OCI-M2 (cell line): ENCODE data around the gene ATP13A2.
"Not testable (repeated sequence)": the region's sequence is repeated elsewhere in the genome, so short reads cannot be mapped to it uniquely, and the experiment has no call there.

ENCODE experiments used
- DNase-seq: peaks from one replicate; lab custom pipeline; 2025; ENCODE audit not compliant: unreplicated experiment; lab: John Stamatoyannopoulos, UW

The ATP13A2 gene

GRCh38 chr1:16979475-16980327, 32.0 kb downstream of the ATP13A2 start:
- no peak for DNase-seq

- no peak for DNase-seq
Measured at GRCh38 chr1:16978567-16979474, 32.9 kb downstream of the ATP13A2 start.

- no peak for DNase-seq
Measured at GRCh38 chr1:16978139-16978538, 33.6 kb downstream of the ATP13A2 start.

GRCh38 chr1:16977377-16977776, 34.4 kb downstream of the ATP13A2 start:
- no peak for DNase-seq

DNA sequence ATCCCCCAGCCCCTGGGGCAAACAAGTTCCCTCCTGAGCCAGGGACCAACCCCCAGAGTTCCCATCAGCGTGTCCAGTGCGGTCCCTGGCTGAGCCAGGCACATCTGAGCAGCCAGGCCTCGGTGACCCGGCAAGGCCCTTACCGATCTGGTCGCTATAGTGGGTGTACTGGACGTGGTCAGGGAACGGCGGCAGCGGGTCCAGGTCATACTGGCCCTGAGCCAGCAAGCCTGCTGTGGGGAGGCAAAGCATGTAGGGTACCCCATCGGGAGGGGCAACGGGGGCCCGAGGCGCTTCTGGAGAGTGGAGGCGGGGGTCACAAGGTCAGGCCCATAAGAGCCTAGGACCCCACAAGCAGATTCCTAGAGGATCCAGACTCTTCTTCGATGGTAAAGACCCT, 34.8 kb downstream of the ATP13A2 start:
- DNase-seq: no peak

DNA sequence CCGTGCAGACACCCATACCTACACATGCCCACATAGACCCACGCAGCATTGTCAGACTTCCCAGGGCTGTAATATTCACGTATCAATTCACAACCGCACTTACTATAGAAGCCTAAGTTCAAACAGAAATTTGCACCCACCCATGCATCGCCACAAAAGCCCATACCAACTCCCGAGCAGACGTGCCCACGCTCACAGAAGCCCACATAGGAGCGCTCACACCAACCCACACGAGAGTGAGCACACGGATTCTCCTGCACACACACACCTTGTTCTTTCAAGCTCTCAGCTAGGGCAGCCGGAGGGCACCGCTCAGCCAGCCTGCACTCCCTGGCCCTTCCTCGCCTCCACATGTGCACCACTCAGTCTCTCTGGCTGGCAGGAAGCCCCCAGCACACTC, 35.9 kb downstream of the ATP13A2 start:
- no peak for DNase-seq

GRCh38 chr1:16975211-16975610, 36.5 kb downstream of the ATP13A2 start:
- DNase-seq: no peak

- DNase-seq: no peak
Measured at GRCh38 chr1:16973215-16973614, 38.5 kb downstream of the ATP13A2 start.

DNA sequence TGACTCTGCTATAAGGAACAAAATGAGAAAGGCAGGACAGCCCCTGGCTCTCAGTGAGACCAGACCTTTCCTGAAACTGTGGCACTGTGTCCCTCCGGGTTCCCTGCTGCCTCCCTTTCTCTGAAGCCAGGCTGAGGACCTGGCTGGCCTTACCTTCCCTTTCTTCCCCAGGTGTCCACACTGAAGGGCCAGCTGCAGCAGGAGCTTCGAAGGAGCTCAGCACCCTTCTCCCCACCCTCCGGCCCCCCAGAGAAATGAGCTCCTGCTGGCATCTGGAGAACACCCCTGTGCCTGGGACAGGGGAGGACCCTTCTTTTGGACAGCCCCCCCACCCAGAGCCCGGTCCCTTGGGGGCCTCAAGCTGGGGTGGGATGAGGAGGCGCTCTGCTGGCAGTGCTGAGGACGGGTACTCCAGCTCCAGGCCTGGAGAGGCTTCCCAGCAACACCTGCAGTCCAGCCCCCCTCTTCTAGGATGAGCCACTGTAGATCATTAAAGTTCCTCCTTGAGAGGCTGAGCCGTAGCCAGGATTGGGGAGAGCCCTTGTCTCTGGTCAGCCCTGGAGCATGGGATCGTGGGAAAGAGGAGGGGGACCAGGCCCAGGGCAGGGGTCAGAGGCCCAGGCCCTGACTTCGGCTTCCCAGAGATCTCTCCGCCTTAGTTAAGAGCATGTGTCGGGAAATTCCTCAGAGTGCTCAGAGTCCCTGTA, 39.4 kb downstream of the ATP13A2 start:
- DNase-seq: no peak

DNA sequence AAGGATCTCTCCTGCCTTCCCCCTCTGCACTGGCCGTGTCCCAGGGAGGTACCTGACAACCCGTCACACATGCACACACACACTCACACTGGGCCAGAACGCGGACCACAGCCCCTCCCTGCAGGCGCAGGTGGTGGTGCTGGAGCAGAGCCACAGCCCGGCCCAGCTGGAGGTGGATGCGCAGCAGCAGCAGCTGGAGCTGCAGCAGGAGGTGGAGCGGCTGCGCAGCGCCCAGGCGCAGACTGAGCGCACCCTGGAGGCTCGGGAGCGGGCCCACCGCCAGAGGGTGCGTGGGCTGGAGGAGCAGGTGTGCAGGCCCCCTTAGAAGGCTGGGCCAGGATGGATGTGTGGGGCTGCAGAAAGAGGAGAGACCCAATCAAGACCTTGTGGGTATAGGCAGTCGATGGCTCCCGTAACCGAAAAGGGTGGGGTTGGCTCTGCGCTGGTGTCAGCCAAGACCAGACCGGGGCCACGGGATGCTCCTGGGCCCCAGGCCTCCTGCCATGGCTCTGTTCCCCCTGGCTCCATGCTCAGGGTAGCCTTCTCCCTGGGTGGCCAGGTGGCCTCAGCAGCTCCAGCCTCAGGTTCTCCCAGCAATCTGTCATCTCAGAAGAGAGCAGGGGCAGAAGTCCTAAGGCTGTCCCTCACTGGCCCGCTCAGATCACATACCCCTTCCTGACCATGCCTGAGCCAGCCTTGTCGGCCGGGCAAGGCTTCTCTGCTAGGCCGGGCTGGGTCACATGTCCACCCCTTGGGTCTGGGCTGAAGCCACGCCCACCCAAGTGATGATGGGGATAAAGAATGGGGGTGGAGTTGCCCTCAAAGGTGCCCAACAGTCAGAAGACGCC, 40.2 kb downstream of the ATP13A2 start:
- no peak for DNase-seq

DNA sequence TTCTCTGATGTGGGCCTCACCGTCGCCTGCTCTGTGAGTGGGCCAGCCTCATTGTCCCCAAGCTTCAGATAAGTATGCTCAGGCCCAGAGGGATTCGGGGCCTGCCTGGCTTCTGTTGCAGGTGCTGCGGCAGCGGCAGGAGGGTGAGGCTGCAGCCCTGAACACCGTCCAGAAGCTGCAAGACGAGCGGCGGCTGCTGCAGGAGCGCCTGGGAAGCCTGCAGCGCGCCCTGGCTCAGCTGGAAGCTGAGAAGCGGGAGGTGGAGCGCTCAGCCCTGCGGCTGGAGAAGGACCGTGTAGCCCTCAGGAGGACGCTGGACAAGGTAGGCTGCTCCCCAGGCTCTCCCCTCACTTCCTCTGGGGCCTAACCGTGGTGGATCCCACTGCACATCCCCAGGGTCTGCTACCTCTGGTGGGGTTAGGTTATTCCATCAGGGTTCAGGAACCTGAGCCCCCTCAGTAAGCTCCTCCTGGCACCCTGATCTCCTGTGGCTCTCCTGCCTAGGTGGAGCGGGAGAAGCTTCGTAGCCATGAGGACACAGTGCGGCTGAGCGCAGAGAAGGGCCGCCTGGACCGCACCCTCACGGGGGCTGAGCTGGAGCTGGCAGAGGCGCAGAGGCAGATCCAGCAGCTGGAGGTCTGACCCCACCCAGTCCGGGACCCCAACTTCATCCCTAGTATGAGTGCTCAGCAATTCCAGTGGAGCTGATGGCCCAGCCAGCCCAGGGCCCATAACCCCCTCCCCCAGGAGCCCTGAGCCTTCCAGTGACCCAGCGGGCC, 41.4 kb downstream of the ATP13A2 start:
- no peak for DNase-seq

DNA sequence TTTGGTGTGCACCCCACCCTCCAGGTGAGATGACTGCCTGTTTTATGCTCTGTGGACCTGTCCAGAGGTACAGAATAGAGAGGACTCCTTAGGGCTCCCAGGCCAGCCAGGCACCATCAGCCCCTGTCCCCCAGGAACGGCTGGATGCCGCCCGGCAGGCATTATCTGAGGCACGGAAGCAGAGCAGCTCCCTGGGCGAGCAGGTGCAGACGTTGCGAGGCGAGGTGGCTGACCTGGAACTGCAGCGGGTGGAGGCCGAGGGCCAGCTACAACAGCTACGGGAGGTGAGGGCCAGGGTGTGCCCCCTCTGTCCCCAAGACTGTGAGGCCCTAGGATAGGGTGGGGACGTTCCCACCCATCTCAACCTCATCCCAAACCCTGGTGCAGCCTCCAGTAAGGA, 42.1 kb downstream of the ATP13A2 start:
- DNase-seq: no peak

DNA sequence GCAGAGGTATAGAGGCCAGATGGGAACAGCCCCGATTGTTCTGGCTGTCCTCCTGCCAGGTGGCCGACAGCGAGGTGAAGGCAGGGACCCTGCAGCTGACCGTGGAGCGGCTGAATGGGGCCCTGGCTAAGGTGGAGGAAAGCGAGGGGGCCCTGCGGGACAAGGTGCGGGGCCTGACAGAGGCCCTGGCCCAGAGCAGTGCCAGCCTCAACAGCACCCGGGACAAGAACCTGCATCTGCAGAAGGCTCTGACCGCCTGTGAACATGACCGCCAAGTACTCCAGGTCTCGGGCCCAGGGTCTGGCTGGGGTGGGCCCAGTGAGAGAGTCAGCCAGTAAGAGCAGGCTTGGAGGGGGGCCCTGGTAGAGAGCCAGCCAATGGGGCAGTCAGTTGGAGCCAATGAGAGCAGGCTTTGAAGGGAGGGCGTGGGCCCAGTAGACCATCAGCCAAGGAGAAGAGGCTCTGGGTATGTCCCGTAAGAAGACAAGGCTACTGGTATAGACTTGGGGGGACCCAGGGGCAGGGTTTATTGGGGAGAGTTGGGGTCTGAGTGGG, 42.6 kb downstream of the ATP13A2 start:
- DNase-seq: no peak

- DNase-seq: no peak
Measured at GRCh38 chr1:16968372-16968771, 43.4 kb downstream of the ATP13A2 start.

DNA sequence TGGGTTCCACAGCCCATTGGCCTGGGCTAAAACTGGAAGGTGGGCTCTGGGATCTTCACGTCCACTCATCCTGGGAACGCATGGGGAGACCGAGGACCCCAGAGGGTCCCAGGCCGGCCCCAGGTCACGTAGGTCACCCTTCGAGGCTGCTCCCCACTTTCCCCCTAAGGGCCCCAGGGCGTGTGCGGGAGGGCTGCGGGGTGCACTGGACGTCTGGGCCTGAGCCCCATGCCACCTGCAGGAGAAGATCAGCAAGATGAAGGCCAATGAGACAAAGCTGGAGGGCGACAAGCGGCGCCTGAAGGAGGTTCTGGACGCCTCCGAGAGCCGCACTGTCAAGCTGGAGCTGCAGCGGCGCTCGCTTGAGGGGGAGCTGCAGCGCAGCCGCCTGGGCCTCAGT, 43.8 kb downstream of the ATP13A2 start:
- no peak for DNase-seq

GRCh38 chr1:16967095-16967575, 44.6 kb downstream of the ATP13A2 start:
- no peak for DNase-seq

DNA sequence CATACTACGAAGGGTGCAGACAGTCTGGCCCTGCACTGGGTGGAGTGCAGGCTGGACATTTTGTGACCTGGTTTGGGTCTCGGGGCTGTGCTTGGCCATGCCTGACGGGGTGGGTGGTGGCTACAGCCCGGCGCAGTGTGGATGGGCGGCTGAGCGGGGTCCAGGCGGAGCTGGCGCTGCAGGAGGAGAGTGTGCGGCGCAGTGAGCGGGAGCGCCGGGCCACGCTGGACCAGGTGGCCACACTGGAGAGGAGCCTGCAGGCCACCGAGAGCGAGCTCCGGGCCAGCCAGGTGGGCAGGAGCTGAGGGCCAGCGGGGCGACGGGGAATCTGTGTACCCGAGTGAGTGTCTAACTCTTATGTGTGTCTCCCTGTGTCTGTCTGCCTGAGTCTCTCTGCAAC, 45.4 kb downstream of the ATP13A2 start:
- no peak for DNase-seq

DNA sequence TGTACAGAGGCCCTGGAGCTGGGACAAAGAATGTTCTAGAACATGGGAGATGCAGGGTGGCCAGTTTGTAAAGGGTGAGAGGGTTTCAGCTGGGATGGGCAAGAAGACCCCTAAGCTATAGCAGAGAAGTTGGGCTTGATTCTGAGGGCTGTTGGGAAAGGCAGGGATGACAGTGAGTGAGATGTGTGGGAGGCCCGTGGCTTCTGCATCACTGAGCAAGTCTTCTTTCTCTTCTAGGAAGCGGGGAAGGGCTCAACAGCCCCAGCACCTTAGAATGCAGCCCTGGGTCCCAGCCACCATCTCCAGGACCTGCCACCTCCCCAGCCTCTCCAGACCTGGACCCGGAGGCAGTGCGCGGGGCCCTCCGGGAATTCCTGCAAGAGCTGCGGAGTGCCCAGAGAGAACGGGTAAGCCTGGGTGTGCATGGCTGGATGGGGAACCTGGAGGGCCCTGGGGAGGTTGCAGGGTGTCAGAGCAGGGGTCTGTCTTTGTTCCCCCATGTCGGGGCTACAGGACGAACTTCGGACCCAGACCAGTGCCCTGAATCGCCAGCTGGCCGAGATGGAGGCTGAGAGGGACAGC, 46.2 kb downstream of the ATP13A2 start:
- no peak for DNase-seq

DNA sequence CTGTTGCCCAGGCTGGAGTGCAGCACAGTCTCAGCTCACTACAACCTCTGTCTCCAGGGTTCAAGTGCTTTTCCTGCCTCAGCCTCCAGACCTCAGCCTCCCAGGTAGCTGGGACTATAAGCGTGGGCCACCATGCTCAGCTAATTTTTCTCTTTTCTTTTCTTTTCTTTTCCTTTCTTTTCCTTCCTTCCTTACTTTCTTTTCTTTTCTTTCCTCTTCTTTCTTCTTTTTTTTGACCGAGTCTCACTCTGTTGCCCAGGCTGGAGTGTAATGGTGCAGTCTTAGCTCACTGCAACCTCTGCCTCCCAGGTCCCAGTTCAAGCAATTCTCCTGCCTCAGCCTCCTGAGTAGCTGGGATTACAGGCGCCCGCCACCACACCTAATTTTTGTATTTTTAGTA, 47.6 kb downstream of the ATP13A2 start:
- not testable (repeated sequence) for DNase-seq
